Smooth muscle cell (in vitro differentiated cells): ENCODE data around the gene SEC22C. TPM values are rescaled to one million over a fixed set of nuclear protein-coding genes. Genes with fewer than 3 reads are reported as not detected.

Experiments
- DNase-seq: peaks from one replicate; lab custom pipeline; 2025; ENCODE audit not compliant: unreplicated experiment; lab: John Stamatoyannopoulos, UW
- H2AFZ ChIP-seq: fragments of 200-600 bp; sonication (generic); 2 replicates; pipeline ENCODE4 v1.6.0; 2016; ENCODE audit warnings: antibody characterized with exemption, low read depth, mild to moderate bottlenecking
- H3F3A ChIP-seq: fragments of 200-600 bp; sonication (generic); 2 replicates; pipeline ENCODE4 v1.6.0; 2017; ENCODE audit warnings: antibody characterized with exemption, low read depth
- H3K27ac ChIP-seq: fragments of 200-600 bp; sonication (generic); 2 replicates; pipeline ENCODE4 v1.5.1; 2016; ENCODE audit warnings: low read depth, mild to moderate bottlenecking
- H3K27me3 ChIP-seq: fragments of 200-600 bp; sonication (generic); 2 replicates; pipeline ENCODE4 v1.6.1; 2016; ENCODE audit warnings: low read depth, mild to moderate bottlenecking
- H3K36me3 ChIP-seq: fragments of 200-600 bp; sonication (generic); 2 replicates; pipeline ENCODE4 v1.5.1; 2016; ENCODE audit warnings: low read depth
- H3K4me1 ChIP-seq: fragments of 200-600 bp; sonication (generic); 2 replicates; pipeline ENCODE4 v1.5.1; 2016; ENCODE audit warnings: low read depth
- H3K4me2 ChIP-seq: fragments of 200-600 bp; sonication (generic); 2 replicates; pipeline ENCODE4 v1.6.0; 2016; ENCODE audit warnings: mild to moderate bottlenecking
- H3K4me3 ChIP-seq: fragments of 200-600 bp; sonication (generic); 2 replicates; pipeline ENCODE4 v1.5.1; 2016; ENCODE audit warnings: mild to moderate bottlenecking
- H3K79me2 ChIP-seq: fragments of 200-600 bp; sonication (generic); 2 replicates; pipeline ENCODE4 v1.6.0; 2016; ENCODE audit warnings: low read depth, mild to moderate bottlenecking
- H3K9ac ChIP-seq: fragments of 200-600 bp; sonication (generic); 2 replicates; pipeline ENCODE4 v1.6.0; 2016; ENCODE audit warnings: low read depth
- H3K9me3 ChIP-seq: fragments of 200-600 bp; sonication (generic); replicated peaks from 2 replicates; pipeline ENCODE4 v1.5.1; 2016; ENCODE audit warnings: low read depth
- H4K20me1 ChIP-seq: fragments of 200-600 bp; sonication (generic); 2 replicates; pipeline ENCODE4 v1.6.0; 2016; ENCODE audit warnings: low read depth
- WGBS: methylation state at CpG from one replicate; pipeline ENCODE4 v1.1.7; 2016; ENCODE audit warnings: low lambda C conversion rate; 5-methylcytosine and 5-hydroxymethylcytosine counted together
- polyA plus RNA-seq: library from polyadenylated mRNA; unstranded; fragments of >200 nt; fragmentation: Nextera tagmentation; extraction: Ambion mirVana; gene quantifications from 2 replicates; pipeline ENCODE4 v1.2.1, GENCODE V29; 2016
- total RNA-seq: library from RNA; depleted of rRNA; stranded (reverse); fragments of >200 nt; gene quantifications from 2 replicates; pipeline ENCODE4 v1.2.3, GENCODE V29; 2014
- TF ChIP-seq, protein P1 (sequence below): fragments of 200-600 bp; sonication (generic); IDR thresholded peaks from 2 replicates; pipeline ENCODE4 v1.5.1; 2017; ENCODE audit warnings: borderline replicate concordance, mild to moderate bottlenecking, antibody characterized with exemption; ENCODE audit not compliant: insufficient read depth, poor library complexity, severe bottlenecking

The SEC22C gene
- total and polyA plus RNA-seq, 2 experiments from 2014 or later: 45.7 to 52.2 TPM

DNA sequence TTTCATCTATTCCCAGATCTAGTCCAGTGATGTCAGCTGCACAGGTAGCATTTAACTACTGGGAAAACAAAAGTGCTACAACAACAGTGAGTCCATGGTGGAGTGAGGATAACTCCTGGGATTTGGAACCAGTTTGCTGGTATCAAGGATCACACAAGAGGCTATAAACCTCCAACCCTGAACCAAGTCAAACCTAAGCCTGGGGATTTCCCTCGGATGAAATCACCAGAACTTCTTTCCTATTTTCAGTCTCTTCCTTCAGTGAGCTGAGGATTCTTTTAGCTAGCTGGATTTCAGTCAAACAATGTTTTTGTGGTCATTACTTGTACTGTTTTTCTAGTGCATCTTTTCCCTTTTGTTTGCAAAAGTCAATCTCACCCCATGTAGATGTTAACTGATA, 31.5 kb downstream of the SEC22C start:
- 64% methylated on average over 1 of the region's 1 CpG for WGBS
- Histone ChIP-seq H3K27ac (no peak overlapping the region), H3K9me3 (no peaks in the 10 kb centered on the region)

DNA sequence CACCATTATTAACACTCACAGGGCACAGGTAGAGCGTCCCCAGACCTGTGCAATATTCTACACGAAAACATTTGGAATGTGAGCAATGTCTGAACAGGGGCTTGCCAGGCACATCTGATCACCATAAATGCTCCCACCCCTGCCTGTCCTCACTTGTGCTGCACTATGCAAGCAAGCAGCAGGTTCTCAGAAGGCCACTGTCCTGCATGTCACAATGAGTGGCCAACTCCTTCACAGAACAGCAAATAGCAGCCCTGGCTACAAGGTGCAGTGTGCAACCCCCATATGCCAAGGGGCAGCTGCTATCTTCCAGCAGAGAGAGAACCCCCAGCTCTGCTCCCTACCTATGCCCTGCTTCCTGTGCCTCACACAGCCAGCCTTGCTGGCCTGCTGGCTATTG, 32.6 kb downstream of the SEC22C start:
- Histone ChIP-seq H3K4me3 (no peak overlapping the region), H3K79me2 (no peaks in the 10 kb centered on the region), H3K9me3 (no peaks in the 10 kb centered on the region), H2AFZ (no peak overlapping the region), H3K36me3 (no peaks in the 10 kb centered on the region), H3K4me1 (no peaks in the 10 kb centered on the region), H3F3A (peaks cover 3% of the 10 kb centered on the region), H3K9ac (no peak overlapping the region), H3K27me3 (no peaks in the 10 kb centered on the region), H3K4me2 (no peak overlapping the region), H3K27ac (no peak overlapping the region), H4K20me1 (peaks cover 34% of the 10 kb centered on the region)
- 94% methylated on average over 2 of the region's 2 CpGs for WGBS
- TF ChIP-seq, protein P1, sequence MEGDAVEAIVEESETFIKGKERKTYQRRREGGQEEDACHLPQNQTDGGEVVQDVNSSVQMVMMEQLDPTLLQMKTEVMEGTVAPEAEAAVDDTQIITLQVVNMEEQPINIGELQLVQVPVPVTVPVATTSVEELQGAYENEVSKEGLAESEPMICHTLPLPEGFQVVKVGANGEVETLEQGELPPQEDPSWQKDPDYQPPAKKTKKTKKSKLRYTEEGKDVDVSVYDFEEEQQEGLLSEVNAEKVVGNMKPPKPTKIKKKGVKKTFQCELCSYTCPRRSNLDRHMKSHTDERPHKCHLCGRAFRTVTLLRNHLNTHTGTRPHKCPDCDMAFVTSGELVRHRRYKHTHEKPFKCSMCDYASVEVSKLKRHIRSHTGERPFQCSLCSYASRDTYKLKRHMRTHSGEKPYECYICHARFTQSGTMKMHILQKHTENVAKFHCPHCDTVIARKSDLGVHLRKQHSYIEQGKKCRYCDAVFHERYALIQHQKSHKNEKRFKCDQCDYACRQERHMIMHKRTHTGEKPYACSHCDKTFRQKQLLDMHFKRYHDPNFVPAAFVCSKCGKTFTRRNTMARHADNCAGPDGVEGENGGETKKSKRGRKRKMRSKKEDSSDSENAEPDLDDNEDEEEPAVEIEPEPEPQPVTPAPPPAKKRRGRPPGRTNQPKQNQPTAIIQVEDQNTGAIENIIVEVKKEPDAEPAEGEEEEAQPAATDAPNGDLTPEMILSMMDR: no peak
- no peak for DNase-seq

More for the DNA sequence above, 31.5 kb downstream of the SEC22C start:
- peaks cover 3% of the 10 kb centered on the region for H3F3A ChIP-seq
- H3K36me3 ChIP-seq: no peaks in the 10 kb centered on the region
- no peaks in the 10 kb centered on the region for H3K79me2 ChIP-seq
- H2AFZ ChIP-seq: no peak overlapping the region
- H3K9ac ChIP-seq: no peak overlapping the region
- no peak overlapping the region for H3K4me2 ChIP-seq
- no peak for DNase-seq
- peaks cover 34% of the 10 kb centered on the region for H4K20me1 ChIP-seq
- no peak overlapping the region for H3K4me3 ChIP-seq
- no peaks in the 10 kb centered on the region for H3K27me3 ChIP-seq
- no peaks in the 10 kb centered on the region for H3K4me1 ChIP-seq
- TF ChIP-seq, protein P1: no peak

DNA sequence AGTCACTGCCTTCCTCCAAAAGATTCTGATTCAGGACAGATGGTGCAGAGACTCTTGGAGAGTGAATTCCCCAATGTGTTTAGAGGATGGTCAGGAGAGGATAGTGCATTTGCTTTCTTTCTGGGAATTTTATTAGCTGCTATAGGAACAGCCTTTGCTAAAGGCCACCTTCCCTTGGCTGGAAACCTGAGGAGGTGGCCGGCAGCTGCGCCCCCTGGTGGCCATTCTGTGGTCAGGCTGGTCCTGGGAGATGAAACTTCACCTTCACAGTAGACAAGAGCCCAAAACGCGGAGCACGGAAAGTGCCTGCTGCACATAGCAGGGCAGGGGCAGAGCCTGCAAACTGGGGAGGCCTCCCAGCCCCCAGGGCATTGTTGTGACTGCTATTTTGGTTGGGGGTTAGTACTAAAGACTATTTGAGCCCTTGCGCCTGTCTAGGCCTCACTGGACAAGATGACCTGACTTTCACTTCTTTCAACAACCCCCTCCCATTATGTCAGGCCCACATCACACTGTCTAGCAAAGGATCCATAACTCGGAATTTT, 34.3 kb downstream of the SEC22C start:
- TF ChIP-seq, protein P1: peak; percentile 95
- Histone ChIP-seq H3K27ac (no peak overlapping the region), H3K36me3 (no peaks in the 10 kb centered on the region), H3K4me1 (no peaks in the 10 kb centered on the region), H3K79me2 (no peaks in the 10 kb centered on the region), H3K9me3 (no peaks in the 10 kb centered on the region), H2AFZ (no peak overlapping the region), H3K9ac (no peak overlapping the region), H4K20me1 (peaks cover 34% of the 10 kb centered on the region), H3K4me2 (no peak overlapping the region), H3K4me3 (no peak overlapping the region), H3F3A (peaks cover 3% of the 10 kb centered on the region), H3K27me3 (no peaks in the 10 kb centered on the region)
- 37% methylated on average over 7 of the region's 7 CpGs for WGBS
- DNase-seq: peak; percentile 20

DNA sequence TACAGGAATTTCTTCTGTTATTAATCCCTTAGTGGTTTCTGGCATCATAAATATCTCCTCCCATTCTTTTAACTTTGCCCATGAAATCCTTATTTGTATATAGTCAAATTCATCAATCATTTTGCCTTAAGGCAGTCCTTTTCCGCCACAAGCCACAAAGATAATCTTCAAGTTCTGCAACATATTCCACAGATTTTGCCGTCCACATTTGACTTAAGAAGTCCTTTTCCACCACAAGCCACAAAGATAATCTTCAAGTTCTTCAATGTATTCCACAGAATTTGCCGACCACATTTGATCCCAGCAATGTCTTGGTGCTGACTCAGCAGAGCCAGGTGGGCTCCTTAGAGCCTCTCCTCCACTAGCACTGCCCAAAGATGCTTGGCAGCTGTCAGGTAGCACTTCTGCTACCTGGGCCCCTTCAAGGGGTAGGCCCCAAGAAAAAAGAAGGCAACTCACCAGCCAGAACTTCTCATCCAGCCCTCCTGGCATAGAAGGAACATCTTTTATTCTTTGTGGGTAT, 35.0 kb downstream of the SEC22C start:
- no peak overlapping the region for H3K9ac ChIP-seq
- H3K9me3 ChIP-seq: no peaks in the 10 kb centered on the region
- H3K36me3 ChIP-seq: no peaks in the 10 kb centered on the region
- H3K4me2 ChIP-seq: no peak overlapping the region
- H3F3A ChIP-seq: peaks cover 3% of the 10 kb centered on the region
- no peaks in the 10 kb centered on the region for H3K4me1 ChIP-seq
- 46% methylated on average over 3 of the region's 3 CpGs for WGBS
- H4K20me1 ChIP-seq: peaks cover 32% of the 10 kb centered on the region
- TF ChIP-seq, protein P1: no peak
- no peak for DNase-seq
- no peak overlapping the region for H3K4me3 ChIP-seq
- H3K79me2 ChIP-seq: no peaks in the 10 kb centered on the region
- H3K27ac ChIP-seq: no peak overlapping the region
- H3K27me3 ChIP-seq: no peaks in the 10 kb centered on the region
- H2AFZ ChIP-seq: no peak overlapping the region
